Uterus (tissue), 4 donors: ENCODE data around the gene KRT2. TPM values are rescaled to one million over a fixed set of nuclear protein-coding genes. Genes with fewer than 3 reads are reported as not detected.

ENCODE experiments used
- DNase-seq, 2 donors: peaks; one replicate each; pipeline ENCODE4 v3.0.0-alpha.2; 2019 to 2020
- H3K27ac ChIP-seq, 2 donors: fragments of 200-600 bp; sonication (generic); 1 replicate in 1 of 2; 2 replicates in 1 of 2; pipeline ENCODE4 v1.5.1; 2016 to 2018
- H3K27me3 ChIP-seq, 2 donors: fragments of 200-600 bp; sonication (generic); one replicate each; pipeline ENCODE4 v1.5.1; 2018 to 2019; ENCODE audit warnings: control low read depth in 1 of 2
- H3K36me3 ChIP-seq, 2 donors: fragments of 200-600 bp; sonication (generic); one replicate each; pipeline ENCODE4 v1.5.1; 2019; ENCODE audit warnings: control low read depth in 1 of 2
- H3K4me1 ChIP-seq, 2 donors: fragments of 200-600 bp; sonication (generic); one replicate each; pipeline ENCODE4 v1.5.1; 2018 to 2019; ENCODE audit warnings: control low read depth in 1 of 2
- H3K4me3 ChIP-seq, 2 donors: fragments of 200-600 bp; sonication (generic); 1 replicate in 1 of 2; 2 replicates in 1 of 2; pipeline ENCODE4 v1.5.1; 2018 to 2019; ENCODE audit warnings: mild to moderate bottlenecking in 1 of 2
- H3K9me3 ChIP-seq, 2 donors: fragments of 200-600 bp; sonication (generic); one replicate each; pipeline ENCODE4 v1.5.1; 2019; ENCODE audit warnings: control low read depth in 1 of 2
- POLR2A ChIP-seq, 2 donors: fragments of 450-650 bp; IDR thresholded peaks; one replicate each; pipeline ENCODE4 v1.6.1; 2016; ENCODE audit warnings: antibody characterized with exemption in 2 of 2, mild to moderate bottlenecking in 1 of 2, moderate library complexity in 1 of 2
- intact Hi-C: fragments of 100-400 bp; cut with DNase I; formaldehyde crosslinking; loops from one replicate; pipeline ENCODE4 v1.15.1; 2023; ENCODE audit warnings: low total_unique reads
- total RNA-seq, 4 donors: library from RNA; depleted of rRNA in 3 of 4; stranded (reverse); fragments of >200 nt in 3 of 4; gene quantifications; one replicate each; pipeline versions ENCODE4 v1.1.0 to v1.2.4, GENCODE V29; 2014 to 2023
- TF ChIP-seq, protein P1 (sequence below), 4 experiments: fragments of 200-600 bp in 2 of 4; fragments of 450-650 bp in 2 of 4; sonication (generic) in 2 of 4; IDR thresholded peaks; one replicate each; pipeline ENCODE4 v1.5.1; 2016 to 2019; ENCODE audit warnings: antibody characterized with exemption in 4 of 4, mild to moderate bottlenecking in 2 of 4, moderate library complexity in 1 of 4
- donor health status: DM: yes; HTN: yes; CAD: no.

The KRT2 gene
- not detected for total RNA-seq

DNA sequence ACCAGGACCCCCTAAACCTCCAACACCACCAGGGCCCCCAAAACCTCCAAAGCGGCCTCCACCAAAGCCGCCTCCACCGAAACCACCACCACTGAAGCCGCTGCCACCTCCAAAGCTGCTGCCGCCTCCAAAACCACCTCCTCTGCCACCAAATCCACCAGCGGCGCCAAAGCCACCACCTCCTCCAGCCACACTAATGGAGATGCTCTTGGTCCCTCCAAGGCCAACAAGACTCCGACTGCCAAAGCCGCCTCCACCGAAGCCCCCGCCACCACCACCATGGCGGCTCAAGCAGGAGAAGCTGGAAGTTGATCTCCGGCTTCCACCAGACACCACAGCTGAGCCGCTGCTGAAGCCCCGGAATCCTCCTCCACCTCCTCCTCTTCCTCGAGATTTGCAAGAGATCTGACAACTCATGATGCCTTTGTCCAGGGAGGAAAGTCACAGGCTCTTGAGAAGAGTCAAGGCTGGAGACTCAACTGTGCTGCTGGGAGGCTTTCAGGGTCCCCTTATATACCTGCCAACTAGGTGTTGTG, at the start of gene KRT2:
Gene KRT2, minus strand, starts transcription at position 486 of the 536 bp plus-strand sequence. Its CDS starts 69 bp downstream, at position 417.
- Histone ChIP-seq H3K4me3 (peak within 1 kb of the TSS in 1 of 2 donors; percentile 4), H3K27ac (no peak within 1 kb of the TSS), H3K9me3 (no peaks in the 10 kb centered on the region), H3K27me3 (no peaks in the 10 kb centered on the region), H3K36me3 (no peaks in the 10 kb centered on the region), H3K4me1 (no peaks in the 10 kb centered on the region)
- intact Hi-C loops = no loop called here
- TF ChIP-seq POLR2A (IDR thresholded peaks at IDR 0.05) = no peak
- TF ChIP-seq, protein P1, sequence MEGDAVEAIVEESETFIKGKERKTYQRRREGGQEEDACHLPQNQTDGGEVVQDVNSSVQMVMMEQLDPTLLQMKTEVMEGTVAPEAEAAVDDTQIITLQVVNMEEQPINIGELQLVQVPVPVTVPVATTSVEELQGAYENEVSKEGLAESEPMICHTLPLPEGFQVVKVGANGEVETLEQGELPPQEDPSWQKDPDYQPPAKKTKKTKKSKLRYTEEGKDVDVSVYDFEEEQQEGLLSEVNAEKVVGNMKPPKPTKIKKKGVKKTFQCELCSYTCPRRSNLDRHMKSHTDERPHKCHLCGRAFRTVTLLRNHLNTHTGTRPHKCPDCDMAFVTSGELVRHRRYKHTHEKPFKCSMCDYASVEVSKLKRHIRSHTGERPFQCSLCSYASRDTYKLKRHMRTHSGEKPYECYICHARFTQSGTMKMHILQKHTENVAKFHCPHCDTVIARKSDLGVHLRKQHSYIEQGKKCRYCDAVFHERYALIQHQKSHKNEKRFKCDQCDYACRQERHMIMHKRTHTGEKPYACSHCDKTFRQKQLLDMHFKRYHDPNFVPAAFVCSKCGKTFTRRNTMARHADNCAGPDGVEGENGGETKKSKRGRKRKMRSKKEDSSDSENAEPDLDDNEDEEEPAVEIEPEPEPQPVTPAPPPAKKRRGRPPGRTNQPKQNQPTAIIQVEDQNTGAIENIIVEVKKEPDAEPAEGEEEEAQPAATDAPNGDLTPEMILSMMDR (IDR thresholded peaks at IDR 0.05) = no peak
- DNase-seq = no peak

DNA sequence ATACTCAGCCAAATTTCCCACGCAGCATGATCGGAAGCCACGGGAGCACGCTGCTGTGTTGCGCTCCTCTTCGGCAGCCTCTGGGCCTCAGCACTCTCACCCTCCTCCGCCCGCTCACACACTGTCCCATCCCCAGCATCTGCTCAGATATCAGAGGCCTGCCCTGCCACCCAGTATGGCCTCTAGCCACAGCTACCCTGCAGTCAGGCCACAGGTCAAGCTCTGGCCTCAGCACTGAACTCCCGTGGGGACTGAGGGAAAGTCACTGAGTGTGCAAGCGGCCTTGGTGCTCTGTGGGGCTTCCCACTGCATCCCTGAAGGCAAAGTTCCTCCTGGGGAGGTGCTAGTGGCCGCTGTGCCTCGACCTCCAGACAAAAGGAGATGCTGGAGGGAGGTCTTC, 49.3 kb upstream of the KRT2 start:
- no peaks in the 10 kb centered on the region for H3K9me3 ChIP-seq
- intact Hi-C loops = no loop called here
- no peaks in the 10 kb centered on the region for H3K36me3 ChIP-seq
- no peaks in the 10 kb centered on the region for H3K27me3 ChIP-seq
- H3K4me3 ChIP-seq = no peak overlapping the region
- DNase-seq = no peak
- H3K4me1 ChIP-seq = no peaks in the 10 kb centered on the region
- TF ChIP-seq POLR2A (IDR thresholded peaks at IDR 0.05) = no peak
- TF ChIP-seq, protein P1 (IDR thresholded peaks at IDR 0.05) = no peak
- no peak overlapping the region for H3K27ac ChIP-seq

DNA sequence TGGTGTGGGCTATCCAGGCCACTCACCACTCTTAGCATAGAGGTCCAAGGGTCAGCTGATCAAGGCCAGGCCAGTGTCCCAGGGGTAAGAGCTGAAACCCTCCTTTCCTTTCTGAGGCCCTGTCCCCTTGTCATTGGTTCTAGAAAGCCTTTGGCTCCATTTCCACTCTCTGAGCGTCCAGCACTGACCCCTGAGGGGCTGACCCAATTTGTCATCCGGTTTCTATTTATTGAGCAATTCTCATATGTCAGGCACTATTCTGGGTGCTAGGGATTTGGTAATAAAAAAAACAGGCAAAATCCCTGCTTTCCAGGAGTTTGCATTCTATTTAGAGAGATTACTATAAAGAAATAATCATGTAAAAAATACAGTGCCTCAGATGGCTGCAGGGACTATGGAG, 47.9 kb upstream of the KRT2 start:
- intact Hi-C loops = no loop called here
- TF ChIP-seq, protein P1 (IDR thresholded peaks at IDR 0.05) = no peak
- no peak for TF ChIP-seq POLR2A (IDR thresholded peaks at IDR 0.05)
- DNase-seq = no peak
- Histone ChIP-seq H3K36me3 (no peaks in the 10 kb centered on the region), H3K27ac (no peak overlapping the region), H3K4me3 (no peak overlapping the region), H3K9me3 (no peaks in the 10 kb centered on the region), H3K27me3 (no peaks in the 10 kb centered on the region), H3K4me1 (no peaks in the 10 kb centered on the region)

DNA sequence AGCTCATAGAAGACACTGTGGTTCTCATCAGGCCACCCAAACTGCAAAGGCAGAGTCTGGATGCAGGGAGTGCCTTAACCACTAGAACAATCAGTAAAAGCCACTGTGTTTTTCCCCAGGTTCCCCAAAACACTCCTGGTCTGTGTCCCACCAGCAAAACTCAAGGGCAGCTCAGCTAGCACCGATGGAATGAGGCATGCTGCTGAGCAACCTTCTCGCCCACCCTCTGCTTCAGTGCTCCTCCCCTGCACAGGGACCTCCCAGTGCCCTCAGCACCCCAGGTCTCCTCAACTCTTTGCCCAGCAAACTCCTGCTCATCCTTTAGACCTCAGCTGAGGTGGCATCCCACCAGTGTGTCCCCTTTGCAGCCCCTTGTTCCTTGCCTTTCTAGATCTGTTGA, 47.4 kb upstream of the KRT2 start:
- DNase-seq = no peak
- Histone ChIP-seq H3K9me3 (no peaks in the 10 kb centered on the region), H3K27ac (no peak overlapping the region), H3K4me1 (no peaks in the 10 kb centered on the region), H3K4me3 (no peak overlapping the region), H3K27me3 (no peaks in the 10 kb centered on the region), H3K36me3 (no peaks in the 10 kb centered on the region)
- intact Hi-C loops = no loop called here
- TF ChIP-seq POLR2A (IDR thresholded peaks at IDR 0.05) = no peak
- TF ChIP-seq, protein P1 (IDR thresholded peaks at IDR 0.05) = no peak

DNA sequence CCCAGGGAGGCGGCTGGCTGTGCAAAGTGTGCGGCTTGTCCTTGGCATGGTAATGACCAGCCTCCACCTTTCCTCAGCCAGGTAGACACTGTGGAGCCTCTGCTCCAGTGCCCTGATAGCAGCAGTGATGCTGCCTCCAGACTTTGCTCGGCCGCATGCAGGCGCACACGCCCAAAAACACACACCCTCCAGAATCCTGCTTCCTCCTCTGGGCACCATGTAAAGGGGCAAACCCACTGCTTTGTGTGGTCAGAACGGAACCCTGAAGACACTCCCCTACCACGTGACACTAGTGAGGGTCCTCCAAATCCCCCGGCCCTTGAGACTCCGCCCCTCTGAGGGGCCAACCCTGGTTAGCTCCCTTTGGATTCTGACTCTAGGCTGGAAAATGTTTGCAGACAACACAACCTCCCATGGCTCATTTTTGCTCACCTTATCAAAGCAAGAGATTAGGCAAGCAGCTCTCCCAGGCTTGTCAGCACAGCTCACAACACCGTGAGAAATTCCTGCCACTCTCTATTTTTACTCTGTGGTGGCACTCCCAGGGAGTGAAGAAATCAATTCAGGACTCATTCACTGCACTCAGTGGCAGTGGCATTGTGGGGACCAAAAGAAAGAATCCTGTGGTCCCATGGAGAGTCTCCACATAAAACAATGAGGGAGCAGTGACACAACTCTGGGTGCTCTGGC, 46.8 kb upstream of the KRT2 start:
- TF ChIP-seq, protein P1 (IDR thresholded peaks at IDR 0.05) = no peak
- TF ChIP-seq POLR2A (IDR thresholded peaks at IDR 0.05) = no peak
- H3K9me3 ChIP-seq = no peaks in the 10 kb centered on the region
- no peak overlapping the region for H3K4me3 ChIP-seq
- H3K27ac ChIP-seq = no peak overlapping the region
- intact Hi-C loops = no loop called here
- H3K36me3 ChIP-seq = no peaks in the 10 kb centered on the region
- no peak for DNase-seq
- no peaks in the 10 kb centered on the region for H3K27me3 ChIP-seq
- no peaks in the 10 kb centered on the region for H3K4me1 ChIP-seq
